Lower lobe of right lung (tissue), 2 donors: ENCODE results near the gene ZKSCAN2. TPM values are rescaled to one million over a fixed set of nuclear protein-coding genes. Genes with fewer than 3 reads are reported as not detected.

ENCODE experiments used
- ATAC-seq, 2 donors: fragments of 200-7000 bp; cut with Tn5 transposase; one replicate each; pipeline ENCODE4 v1.9.1; 2020 to 2022; ENCODE audit warnings: mild to moderate bottlenecking in 2 of 2, moderate library complexity in 2 of 2
- DNase-seq: peaks from one replicate; pipeline ENCODE4 v3.0.0-alpha.2; 2020
- H3K27ac ChIP-seq: fragments of 200-600 bp; one replicate; pipeline ENCODE4 v1.8.0; 2022
- H3K27me3 ChIP-seq: fragments of 200-600 bp; one replicate; pipeline ENCODE4 v1.8.0; 2022; ENCODE audit warnings: low read depth
- H3K36me3 ChIP-seq: fragments of 200-600 bp; one replicate; pipeline ENCODE4 v1.8.0; 2022; ENCODE audit warnings: mild to moderate bottlenecking
- H3K4me1 ChIP-seq: fragments of 200-600 bp; one replicate; pipeline ENCODE4 v1.8.0; 2022
- H3K4me3 ChIP-seq: fragments of 200-600 bp; one replicate; pipeline ENCODE4 v1.8.0; 2022; ENCODE audit warnings: mild to moderate bottlenecking
- H3K9me3 ChIP-seq: fragments of 200-600 bp; one replicate; pipeline ENCODE4 v1.8.0; 2022
- CTCF ChIP-seq: fragments of 200-600 bp; IDR thresholded peaks from one replicate; pipeline ENCODE4 v1.8.0; 2022; ENCODE audit warnings: antibody characterized with exemption, mild to moderate bottlenecking
- intact Hi-C: fragments of 100-400 bp; cut with DNase I; formaldehyde crosslinking; loops from one replicate; pipeline ENCODE4 v1.11.0; 2022
- total RNA-seq: library from RNA; stranded (reverse); fragmentation: NEBNext Ultra II Directional; extraction: Animal tissue kit (Norgen Biotek cat#: 25700); gene quantifications from one replicate; pipeline ENCODE4 v1.2.1, GENCODE V29; 2021
- donor health status: DM: no; HTN: yes; CAD: no; lungs with severe emphysema.

Gene ZKSCAN2
- total RNA-seq, 1 donor from 2014 or later: 5.1 TPM

- no peak overlapping the region for H3K27ac ChIP-seq
- no peaks in the 10 kb centered on the region for H3K9me3 ChIP-seq
- DNase-seq (no peak), ATAC-seq (no peak)
- TF ChIP-seq CTCF: no peak
- no peak overlapping the region for H3K4me3 ChIP-seq
- intact Hi-C loops: no loop called here
- no peaks in the 10 kb centered on the region for H3K4me1 ChIP-seq
- no peaks in the 10 kb centered on the region for H3K27me3 ChIP-seq
- peaks cover 7% of the 10 kb centered on the region for H3K36me3 ChIP-seq
Measured at GRCh38 chr16:25264597-25264996, 7.0 kb upstream of the ZKSCAN2 start.

GRCh38 chr16:25260416-25260815 lies 2.8 kb upstream of the ZKSCAN2 start:
- intact Hi-C loops: no loop called here
- H3K27ac ChIP-seq: no peak overlapping the region
- H3K9me3 ChIP-seq: no peaks in the 10 kb centered on the region
- ATAC-seq (no peak), DNase-seq (no peak)
- H3K4me1 ChIP-seq: peaks cover 27% of the 10 kb centered on the region
- peaks cover 7% of the 10 kb centered on the region for H3K36me3 ChIP-seq
- no peak for TF ChIP-seq CTCF
- no peak overlapping the region for H3K4me3 ChIP-seq
- no peaks in the 10 kb centered on the region for H3K27me3 ChIP-seq

- no peak overlapping the region for H3K27ac ChIP-seq
- intact Hi-C loops: no loop called here
- peak overlapping the region; percentile 79 for H3K4me3 ChIP-seq
- DNase-seq (no peak), ATAC-seq (no peak)
- peaks cover 19% of the 10 kb centered on the region for H3K36me3 ChIP-seq
- TF ChIP-seq CTCF: no peak
- no peaks in the 10 kb centered on the region for H3K9me3 ChIP-seq
- H3K4me1 ChIP-seq: peaks cover 29% of the 10 kb centered on the region
- no peaks in the 10 kb centered on the region for H3K27me3 ChIP-seq
Measured at GRCh38 chr16:25258861-25259179, 1.2 kb upstream of the ZKSCAN2 start.

GRCh38 chr16:25257956-25258860 lies 563 bp upstream of the ZKSCAN2 start:
- Histone ChIP-seq H3K4me1 (peaks cover 29% of the 10 kb centered on the region), H3K27ac (peak overlapping the region; percentile 98), H3K9me3 (no peaks in the 10 kb centered on the region), H3K4me3 (peak overlapping the region; percentile 79), H3K36me3 (peaks cover 22% of the 10 kb centered on the region), H3K27me3 (no peaks in the 10 kb centered on the region)
- peak; percentile 88 for DNase-seq
- no peak for TF ChIP-seq CTCF
- intact Hi-C loops: no loop called here
- peak; percentile 76 to 79 for ATAC-seq

- peaks cover 31% of the 10 kb centered on the region for H3K36me3 ChIP-seq
- H3K27me3 ChIP-seq: no peaks in the 10 kb centered on the region
- peak overlapping the region; percentile 79 for H3K4me3 ChIP-seq
- no peak for TF ChIP-seq CTCF
- peaks cover 29% of the 10 kb centered on the region for H3K4me1 ChIP-seq
- H3K27ac ChIP-seq: peak overlapping the region; percentile 98
- no peaks in the 10 kb centered on the region for H3K9me3 ChIP-seq
- no peak for ATAC-seq
- peak; percentile 47 for DNase-seq
- intact Hi-C loops: no loop called here
Measured at GRCh38 chr16:25256695-25257469, 763 bp downstream of the ZKSCAN2 start.
